Fibroblast of villous mesenchyme (primary cell): ENCODE results near the gene HES4. TPM values are rescaled to one million over a fixed set of nuclear protein-coding genes. Genes with fewer than 3 reads are reported as not detected.

ENCODE experiments used
- DNase-seq: peaks from one replicate; pipeline ENCODE4 v3.0.0-alpha.2; 2010; ENCODE audit warnings: low read depth
- H3K4me3 ChIP-seq: 2 replicates; pipeline ENCODE4 v1.5.1; 2011; ENCODE audit warnings: low read depth, mild to moderate bottlenecking, low read length
- CTCF ChIP-seq: IDR thresholded peaks from 2 replicates; pipeline ENCODE4 v1.5.1; 2012; ENCODE audit warnings: low read depth, mild to moderate bottlenecking, low read length; ENCODE audit not compliant: insufficient read depth
- total RNA-seq: library from RNA; depleted of rRNA; stranded (reverse); fragments of >200 nt; gene quantifications from 2 replicates; pipeline ENCODE4 v1.2.3, GENCODE V29; 2012

HES4 gene
- 2.2 and 8.1 TPM in 2 replicates for total RNA-seq

GRCh38 chr1:999725-1000356 is at the start of gene HES4:
Gene HES4, minus strand, starts transcription at chr1:1000097. Its CDS starts 124 bp downstream, at chr1:999973.
- TF ChIP-seq CTCF: no peak
- H3K4me3 ChIP-seq: peak within 1 kb of the TSS; percentile 73
- peak; percentile 95 for DNase-seq

GRCh38 chr1:1048765-1049164 is 48.9 kb upstream of the HES4 start:
- no peak overlapping the region for H3K4me3 ChIP-seq
- TF ChIP-seq CTCF: no peak
- DNase-seq: no peak

- no peak for DNase-seq
- H3K4me3 ChIP-seq: no peak overlapping the region
- TF ChIP-seq CTCF: no peak
Measured at GRCh38 chr1:1047963-1048362, 48.1 kb upstream of the HES4 start.

- no peak for DNase-seq
- H3K4me3 ChIP-seq: no peak overlapping the region
- TF ChIP-seq CTCF: no peak
Measured at GRCh38 chr1:1047407-1047806, 47.5 kb upstream of the HES4 start.

GRCh38 chr1:1046767-1047166 is 46.9 kb upstream of the HES4 start:
- no peak for DNase-seq
- TF ChIP-seq CTCF: no peak
- no peak overlapping the region for H3K4me3 ChIP-seq

- DNase-seq: no peak
- no peak for TF ChIP-seq CTCF
- H3K4me3 ChIP-seq: no peak overlapping the region
Measured at GRCh38 chr1:1046243-1046642, 46.3 kb upstream of the HES4 start.

GRCh38 chr1:1045129-1045528 is 45.2 kb upstream of the HES4 start:
- no peak for DNase-seq
- no peak for TF ChIP-seq CTCF
- H3K4me3 ChIP-seq: no peak overlapping the region
